Activated gamma-delta T cell treated with Interleukin-2 at 50 U/mL for 16 hours (primary cell): ENCODE measurements around the gene FIBCD1.

ENCODE experiments used
- DNase-seq: peaks from one replicate; pipeline ENCODE4 v3.0.0-alpha.2; 2020

FIBCD1 gene

GRCh38 chr9:130934702-130935647 is 4.1 kb downstream of the FIBCD1 start:
- no peak for DNase-seq

- no peak for DNase-seq
Observed at GRCh38 chr9:130934246-130934645, 4.8 kb downstream of the FIBCD1 start.

- DNase-seq = no peak
Observed at GRCh38 chr9:130933114-130934046, 5.7 kb downstream of the FIBCD1 start.

- no peak for DNase-seq
Observed at GRCh38 chr9:130932255-130933079, 6.6 kb downstream of the FIBCD1 start.

- DNase-seq = no peak
Observed at GRCh38 chr9:130931508-130932254, 7.4 kb downstream of the FIBCD1 start.

GRCh38 chr9:130930804-130931349 is 8.2 kb downstream of the FIBCD1 start:
- DNase-seq = no peak

GRCh38 chr9:130930132-130930803 is 8.8 kb downstream of the FIBCD1 start:
- no peak for DNase-seq

- no peak for DNase-seq
Observed at GRCh38 chr9:130929571-130930038, 9.4 kb downstream of the FIBCD1 start.

- no peak for DNase-seq
Observed at GRCh38 chr9:130927995-130928900, 10.8 kb downstream of the FIBCD1 start.

GRCh38 chr9:130927338-130927737 is 11.7 kb downstream of the FIBCD1 start:
- DNase-seq = no peak

GRCh38 chr9:130925050-130925678 is 13.9 kb downstream of the FIBCD1 start:
- DNase-seq = no peak

- no peak for DNase-seq
Observed at GRCh38 chr9:130924448-130924788, 14.6 kb downstream of the FIBCD1 start.

GRCh38 chr9:130923611-130924447 is 15.2 kb downstream of the FIBCD1 start:
- DNase-seq = no peak

- DNase-seq = no peak
Observed at GRCh38 chr9:130922893-130923610, 16.0 kb downstream of the FIBCD1 start.

- DNase-seq = no peak
Observed at GRCh38 chr9:130921989-130922892, 16.8 kb downstream of the FIBCD1 start.

GRCh38 chr9:130921300-130921988 is 17.6 kb downstream of the FIBCD1 start:
- no peak for DNase-seq
